Endothelial cell of umbilical vein (primary cell): ENCODE data around the gene AACS. TPM values are rescaled to one million over a fixed set of nuclear protein-coding genes. Genes with fewer than 3 reads are reported as not detected.

Experiments used
- BruUV-seq: library from RNA; stranded (reverse); fragments of 400-500 nt; replicated peaks from 2 replicates; lab custom pipeline; 2021; lab: Mats Ljungman, UMichigan
- CTCF ChIA-PET: fragments of 300-600, 350-600 bp; sonication (Branson Sonifier 250); formaldehyde crosslinking; loops from one replicate; lab custom pipeline; 2021; ENCODE audit warnings: antibody characterized with exemption, inconsistent platforms; lab: Charles Lee
- POLR2A ChIA-PET: fragments of 300-600, 350-600 bp; sonication (Branson Sonifier 250); formaldehyde crosslinking; loops from one replicate; lab custom pipeline; 2021; ENCODE audit warnings: antibody characterized with exemption, inconsistent platforms; lab: Charles Lee
- DNase-seq: peaks from one replicate; pipeline ENCODE4 v3.0.0-alpha.2; 2011; ENCODE audit warnings: low read depth, low spot score
- FAIRE-seq: peaks from 2 replicates; lab custom pipeline; 2011; peaks lifted over from hg19 to GRCh38; lab: Jason Lieb, UNC
- H2AFZ ChIP-seq: 2 replicates; pipeline ENCODE4 v1.6.0; 2012; ENCODE audit warnings: low read depth, low read length, control low read depth, inconsistent platforms
- H3K27ac ChIP-seq: 2 replicates; pipeline ENCODE4 v1.5.1; 2011; ENCODE audit warnings: low read depth, mild to moderate bottlenecking, control low read depth, low read length, moderate library complexity; ENCODE audit not compliant: insufficient read depth
- H3K27me3 ChIP-seq, 2 experiments: 2 replicates each; pipeline versions ENCODE4 v1.6.0 to v1.6.1; 2011; ENCODE audit warnings: low read length in 2 of 2, mixed read lengths in 1 of 2; ENCODE audit not compliant: control insufficient read depth in 2 of 2, insufficient read depth in 2 of 2
- H3K36me3 ChIP-seq, 2 experiments: 2 replicates in 1 of 2; 3 replicates in 1 of 2; pipeline ENCODE4 v1.5.1; 2011; ENCODE audit warnings: low read length in 2 of 2, mild to moderate bottlenecking in 1 of 2, moderate library complexity in 1 of 2; ENCODE audit not compliant: control insufficient read depth in 2 of 2, insufficient read depth in 2 of 2; ENCODE audit errors: extremely low read depth in 1 of 2
- H3K4me1 ChIP-seq: 3 replicates; pipeline ENCODE4 v1.5.1; 2011; ENCODE audit warnings: mild to moderate bottlenecking, low read length; ENCODE audit not compliant: control insufficient read depth, insufficient read depth; ENCODE audit errors: extremely low read depth
- H3K4me2 ChIP-seq: 2 replicates; pipeline ENCODE4 v1.6.1; 2011; ENCODE audit warnings: low read length, control low read depth, mixed read lengths; ENCODE audit not compliant: insufficient read depth
- H3K4me3 ChIP-seq, 3 experiments: fragments of 200-600 bp in 1 of 3; sonication (generic), shearing (Covaris generic) in 1 of 3; replicated peaks in 1 of 3; 2 replicates each; pipeline ENCODE4 v1.5.1; 2011 to 2016; ENCODE audit warnings: control low read depth in 3 of 3, low read length in 3 of 3, mild to moderate bottlenecking in 2 of 3, inconsistent platforms in 1 of 3, low read depth in 1 of 3, moderate library complexity in 1 of 3; ENCODE audit not compliant: insufficient read depth in 1 of 3
- H3K79me2 ChIP-seq: 2 replicates; pipeline ENCODE4 v1.6.0; 2012; ENCODE audit warnings: low read length, inconsistent platforms; ENCODE audit not compliant: control insufficient read depth, insufficient read depth
- H3K9ac ChIP-seq: replicated peaks from 2 replicates; pipeline ENCODE3; 2011; ENCODE audit warnings: low read length, control low read depth; ENCODE audit not compliant: insufficient read depth; ENCODE audit errors: extremely low read depth
- H3K9me1 ChIP-seq: replicated peaks from 3 replicates; pipeline ENCODE4 v1.6.0; 2011; ENCODE audit warnings: mild to moderate bottlenecking, low read length; ENCODE audit not compliant: control insufficient read depth, insufficient read depth; ENCODE audit errors: extremely low read depth
- H3K9me3 ChIP-seq: replicated peaks from 2 replicates; pipeline ENCODE4 v1.5.1; 2012; ENCODE audit warnings: low read length, inconsistent platforms; ENCODE audit not compliant: control insufficient read depth, insufficient read depth
- H4K20me1 ChIP-seq: replicated peaks from 2 replicates; pipeline ENCODE3; 2011; ENCODE audit warnings: mild to moderate bottlenecking, low read length; ENCODE audit not compliant: control insufficient read depth, insufficient read depth; ENCODE audit errors: extremely low read depth
- EZH2 ChIP-seq: IDR thresholded peaks from 2 replicates; pipeline ENCODE4 v1.6.1; 2012; ENCODE audit warnings: borderline replicate concordance, low read depth, mild to moderate bottlenecking, moderate library complexity, low read length, inconsistent platforms; ENCODE audit not compliant: severe bottlenecking
- FOS ChIP-seq: IDR thresholded peaks from 2 replicates; pipeline ENCODE4 v1.6.1; 2011; ENCODE audit warnings: mild to moderate bottlenecking, low read length, moderate library complexity, borderline replicate concordance; ENCODE audit not compliant: insufficient read depth
- GATA2 ChIP-seq: IDR thresholded peaks from 2 replicates; pipeline ENCODE4 v1.7.0; 2011; ENCODE audit warnings: low read depth, mild to moderate bottlenecking, moderate library complexity, mixed read lengths, low read length; ENCODE audit not compliant: insufficient read length, insufficient read depth
- JUN ChIP-seq: IDR thresholded peaks from 2 replicates; pipeline ENCODE4 v1.6.1; 2011; ENCODE audit warnings: borderline replicate concordance, low read depth; ENCODE audit not compliant: insufficient read length, insufficient read depth
- MAX ChIP-seq: IDR thresholded peaks from 2 replicates; pipeline ENCODE4 v1.6.1; 2011; ENCODE audit not compliant: insufficient read depth, insufficient read length
- MYC ChIP-seq: IDR thresholded peaks from one replicate; pipeline ENCODE4 v1.6.1; 2011; ENCODE audit warnings: mild to moderate bottlenecking, low read depth, low read length
- POLR2A ChIP-seq: IDR thresholded peaks from 2 replicates; pipeline ENCODE4 v1.6.1; 2012; ENCODE audit warnings: low read depth, mild to moderate bottlenecking, control low read depth, low read length
- POLR2AphosphoS5 ChIP-seq: IDR thresholded peaks from 2 replicates; pipeline ENCODE4 v1.6.1; 2012; ENCODE audit warnings: low read depth, mild to moderate bottlenecking, control low read depth, low read length, moderate library complexity; ENCODE audit not compliant: insufficient read depth
- dilution Hi-C: fragments of 300-500 bp; cut with MboI; formaldehyde crosslinking; loops from one replicate; pipeline ENCODE4 v1.15.0; 2019; ENCODE audit warnings: low sequenced_read_pairs; ENCODE audit not compliant: extremely low pct_ligation_motif_present
- intact Hi-C: fragments of 100-400 bp; cut with micrococcal nuclease; formaldehyde crosslinking; loops from one replicate; pipeline ENCODE4 v1.10.0; 2022
- polyA plus RNA-seq, 4 experiments: library from polyadenylated mRNA; depleted of rRNA in 3 of 4; stranded (reverse) in 3 of 4; unstranded in 1 of 4; fragments of >200 nt; gene quantifications; 2 replicates each; pipeline versions ENCODE4 v1.2.1 to v1.2.3, GENCODE V29; 2011 to 2012; ENCODE audit warnings: missing spikeins in 1 of 4
- total RNA-seq: library from RNA; stranded (reverse); gene quantifications from 2 replicates; pipeline ENCODE4 v1.2.3, GENCODE V29; 2021
- TF ChIP-seq, protein P1 (sequence below), 2 donors: IDR thresholded peaks; 1 replicate in 1 of 2; 2 replicates in 1 of 2; pipeline ENCODE4 v1.5.1; 2011; ENCODE audit warnings: low read length in 2 of 2, mild to moderate bottlenecking in 2 of 2, moderate library complexity in 2 of 2, control low read depth in 1 of 2, inconsistent platforms in 1 of 2, low read depth in 1 of 2; ENCODE audit not compliant: insufficient read depth in 1 of 2; ENCODE audit errors: extremely low read depth in 1 of 2

Gene AACS
- total and polyA plus RNA-seq, 2 donors (not counting 3 experiments of a cell fraction or from before 2014, with no cell fraction given): 34.7 to 40.3 TPM

DNA sequence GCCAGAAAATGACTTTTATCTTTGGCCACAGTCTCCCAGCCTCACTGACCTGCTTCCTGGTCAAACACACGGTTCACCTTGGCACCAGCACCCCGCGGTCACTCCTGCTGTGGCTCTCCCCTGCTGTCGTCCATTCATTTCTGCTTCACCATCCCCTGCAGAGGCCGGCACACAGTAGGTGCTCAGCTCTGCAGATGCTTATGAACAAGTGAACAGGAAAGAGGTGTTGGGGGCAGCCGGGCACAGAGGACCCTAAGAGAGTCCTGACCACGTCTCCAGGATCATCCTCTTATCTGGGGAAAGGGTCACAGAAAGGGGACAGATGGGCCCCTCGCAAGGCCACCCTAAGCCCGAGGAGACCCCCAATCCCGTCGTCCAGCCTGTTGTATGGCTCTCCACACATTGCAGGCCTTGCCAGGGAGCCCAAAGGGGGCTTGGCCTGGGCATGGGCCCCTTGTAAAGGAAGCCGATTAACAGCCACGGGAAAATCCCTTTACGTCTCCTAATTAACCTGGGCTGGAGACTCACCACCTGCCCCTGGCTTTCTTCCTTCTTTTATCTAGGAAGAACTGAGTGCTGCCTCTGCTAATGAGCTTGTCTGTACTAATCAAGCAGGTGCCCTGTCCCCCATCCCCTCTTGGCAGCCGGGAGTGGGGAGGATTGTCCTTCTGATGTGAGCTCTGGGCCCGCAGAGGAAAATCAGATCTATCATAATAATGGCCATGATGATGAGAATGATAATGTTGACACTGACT, 119.2 kb downstream of the AACS start:
- no peaks in the 10 kb centered on the region for H3K4me1 ChIP-seq
- BruUV-seq: no TSS peak

More for the DNA sequence above, 119.2 kb downstream of the AACS start:
- Histone ChIP-seq H2AFZ (no peak overlapping the region), H3K9me3 (no peaks in the 10 kb centered on the region), H3K79me2 (no peaks in the 10 kb centered on the region), H3K4me3 (no peak overlapping the region), H3K27ac (no peak overlapping the region), H3K27me3 (peaks cover 43 to 47% of the 10 kb centered on the region in 2 experiments), H3K4me2 (no peak overlapping the region), H3K9me1 (no peaks in the 10 kb centered on the region), H4K20me1 (no peaks in the 10 kb centered on the region), H3K36me3 (no peaks in the 10 kb centered on the region), H3K9ac (no peak overlapping the region)
- no peak for FAIRE-seq
- no peak for DNase-seq
- ChIA-PET POLR2A (no interaction called here), CTCF (interaction anchor here (2.0 to 5.3 kb wide), 4 partner anchors 9 to 218 kb away, joined by 9 to 128 read pairs (median 28); no protein-coding TSS in a partner anchor)
- TF ChIP-seq EZH2 (no peak), POLR2AphosphoS5 (no peak), FOS (no peak), JUN (no peak), MAX (no peak), POLR2A (no peak), MYC (no peak), GATA2 (no peak)
- TF ChIP-seq, protein P1, sequence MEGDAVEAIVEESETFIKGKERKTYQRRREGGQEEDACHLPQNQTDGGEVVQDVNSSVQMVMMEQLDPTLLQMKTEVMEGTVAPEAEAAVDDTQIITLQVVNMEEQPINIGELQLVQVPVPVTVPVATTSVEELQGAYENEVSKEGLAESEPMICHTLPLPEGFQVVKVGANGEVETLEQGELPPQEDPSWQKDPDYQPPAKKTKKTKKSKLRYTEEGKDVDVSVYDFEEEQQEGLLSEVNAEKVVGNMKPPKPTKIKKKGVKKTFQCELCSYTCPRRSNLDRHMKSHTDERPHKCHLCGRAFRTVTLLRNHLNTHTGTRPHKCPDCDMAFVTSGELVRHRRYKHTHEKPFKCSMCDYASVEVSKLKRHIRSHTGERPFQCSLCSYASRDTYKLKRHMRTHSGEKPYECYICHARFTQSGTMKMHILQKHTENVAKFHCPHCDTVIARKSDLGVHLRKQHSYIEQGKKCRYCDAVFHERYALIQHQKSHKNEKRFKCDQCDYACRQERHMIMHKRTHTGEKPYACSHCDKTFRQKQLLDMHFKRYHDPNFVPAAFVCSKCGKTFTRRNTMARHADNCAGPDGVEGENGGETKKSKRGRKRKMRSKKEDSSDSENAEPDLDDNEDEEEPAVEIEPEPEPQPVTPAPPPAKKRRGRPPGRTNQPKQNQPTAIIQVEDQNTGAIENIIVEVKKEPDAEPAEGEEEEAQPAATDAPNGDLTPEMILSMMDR (IDR thresholded peaks at IDR 0.05; ENCODE audit: extremely low read depth in 1 of 2, insufficient read depth in 1 of 2, low read depth in 1 of 2, low read length in 2 of 2): no peak
- dilution Hi-C loops: no loop called here
- intact Hi-C loops: loop anchor here (5.0 to 10.0 kb wide), 2 partner anchors 148 to 880 kb away; no protein-coding TSS in a partner anchor
